GM10266 (cell line): ENCODE data around the gene CCDC78.

Experiments
- DNase-seq: peaks from one replicate; pipeline ENCODE4 v3.0.0; 2012; ENCODE audit errors: extremely low spot score
- TF ChIP-seq, protein P1 (sequence below): IDR thresholded peaks from 2 replicates; pipeline ENCODE4 v1.5.1; 2012; ENCODE audit warnings: mild to moderate bottlenecking, low read depth; ENCODE audit not compliant: control insufficient read depth, insufficient read depth; ENCODE audit errors: missing control alignments

Gene CCDC78

DNA sequence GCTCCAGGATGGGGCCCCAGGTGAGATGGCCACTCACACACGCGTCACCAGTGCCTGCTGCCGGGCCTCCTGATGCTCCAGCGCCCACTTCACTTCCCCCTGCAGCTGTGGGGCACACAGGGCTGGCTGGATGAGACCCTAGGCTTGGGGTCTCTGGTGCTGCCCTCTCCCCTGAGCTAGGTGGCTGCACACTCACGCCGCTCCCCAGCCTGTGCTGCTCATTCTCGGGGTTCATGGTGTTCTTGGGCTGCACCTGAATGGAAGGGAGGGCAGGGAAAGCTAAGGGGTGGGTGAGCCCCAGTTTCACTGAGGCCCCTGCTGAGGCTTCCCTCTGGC lies 1.2 kb downstream of the CCDC78 start:
- no peak for DNase-seq
- TF ChIP-seq, protein P1, sequence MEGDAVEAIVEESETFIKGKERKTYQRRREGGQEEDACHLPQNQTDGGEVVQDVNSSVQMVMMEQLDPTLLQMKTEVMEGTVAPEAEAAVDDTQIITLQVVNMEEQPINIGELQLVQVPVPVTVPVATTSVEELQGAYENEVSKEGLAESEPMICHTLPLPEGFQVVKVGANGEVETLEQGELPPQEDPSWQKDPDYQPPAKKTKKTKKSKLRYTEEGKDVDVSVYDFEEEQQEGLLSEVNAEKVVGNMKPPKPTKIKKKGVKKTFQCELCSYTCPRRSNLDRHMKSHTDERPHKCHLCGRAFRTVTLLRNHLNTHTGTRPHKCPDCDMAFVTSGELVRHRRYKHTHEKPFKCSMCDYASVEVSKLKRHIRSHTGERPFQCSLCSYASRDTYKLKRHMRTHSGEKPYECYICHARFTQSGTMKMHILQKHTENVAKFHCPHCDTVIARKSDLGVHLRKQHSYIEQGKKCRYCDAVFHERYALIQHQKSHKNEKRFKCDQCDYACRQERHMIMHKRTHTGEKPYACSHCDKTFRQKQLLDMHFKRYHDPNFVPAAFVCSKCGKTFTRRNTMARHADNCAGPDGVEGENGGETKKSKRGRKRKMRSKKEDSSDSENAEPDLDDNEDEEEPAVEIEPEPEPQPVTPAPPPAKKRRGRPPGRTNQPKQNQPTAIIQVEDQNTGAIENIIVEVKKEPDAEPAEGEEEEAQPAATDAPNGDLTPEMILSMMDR: no peak

DNA sequence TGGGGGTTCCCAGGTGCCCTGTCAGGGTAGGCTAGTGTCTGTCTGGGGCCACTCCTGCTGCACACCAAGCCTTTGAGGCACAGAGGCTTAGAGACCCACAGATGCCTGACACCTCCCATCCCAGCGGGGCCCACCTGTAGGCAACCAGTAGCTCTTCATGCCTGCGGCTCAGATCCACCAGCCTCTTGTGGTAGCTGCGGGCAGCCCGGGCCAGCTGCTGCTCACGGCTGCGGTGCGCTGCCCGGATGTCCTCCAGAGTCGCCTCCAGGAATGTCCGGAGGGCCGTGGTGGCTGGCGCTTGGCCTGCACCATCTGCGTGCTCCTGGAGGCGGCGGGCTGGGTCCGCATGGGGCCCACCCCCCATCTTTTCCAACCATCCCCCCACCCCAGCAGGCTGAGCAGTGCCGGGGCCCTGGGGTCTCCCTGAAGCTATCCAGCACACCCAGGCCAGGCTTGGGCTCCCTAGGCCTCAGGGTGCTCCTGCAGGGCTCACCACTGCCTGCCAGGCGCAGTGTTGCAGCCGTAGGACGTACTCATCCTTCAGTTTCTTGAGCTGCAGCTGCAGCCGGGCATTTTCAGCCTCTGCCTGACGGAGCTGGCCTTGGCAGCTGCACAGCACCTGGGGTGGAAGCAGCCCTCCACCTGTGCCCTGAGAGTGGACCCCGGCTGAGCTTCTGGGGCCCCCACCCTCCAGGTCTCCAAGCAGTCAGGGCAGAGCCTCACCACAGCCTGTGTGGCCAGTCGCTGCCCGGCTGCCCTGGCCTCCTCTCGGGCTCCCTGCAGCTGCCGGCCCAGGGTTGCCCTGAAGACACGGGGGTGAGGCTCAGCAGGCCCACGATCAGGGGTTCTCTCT lies 1.8 kb downstream of the CCDC78 start:
- TF ChIP-seq, protein P1: no peak
- DNase-seq: no peak

DNA sequence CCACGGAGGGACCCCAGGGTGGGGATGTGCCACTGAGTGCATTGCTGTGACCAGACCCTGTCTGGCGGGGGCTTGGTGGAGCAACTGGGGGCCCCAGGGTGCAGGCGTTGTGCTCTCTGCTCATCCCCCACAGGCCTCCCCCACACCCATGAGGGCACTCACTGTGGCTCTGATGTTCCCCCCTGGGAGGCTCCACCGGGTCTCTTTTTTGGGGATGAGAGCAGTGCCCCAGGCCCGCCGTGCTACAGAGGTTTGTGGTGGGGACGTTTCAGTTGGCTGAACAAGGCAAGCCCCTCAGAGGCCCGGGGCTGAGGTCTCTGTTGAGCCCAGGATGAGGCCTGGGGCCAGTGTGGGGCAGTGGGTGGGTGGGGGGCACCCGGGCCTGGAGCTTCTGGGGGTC lies 2.5 kb downstream of the CCDC78 start:
- no peak for DNase-seq
- TF ChIP-seq, protein P1: no peak

DNA sequence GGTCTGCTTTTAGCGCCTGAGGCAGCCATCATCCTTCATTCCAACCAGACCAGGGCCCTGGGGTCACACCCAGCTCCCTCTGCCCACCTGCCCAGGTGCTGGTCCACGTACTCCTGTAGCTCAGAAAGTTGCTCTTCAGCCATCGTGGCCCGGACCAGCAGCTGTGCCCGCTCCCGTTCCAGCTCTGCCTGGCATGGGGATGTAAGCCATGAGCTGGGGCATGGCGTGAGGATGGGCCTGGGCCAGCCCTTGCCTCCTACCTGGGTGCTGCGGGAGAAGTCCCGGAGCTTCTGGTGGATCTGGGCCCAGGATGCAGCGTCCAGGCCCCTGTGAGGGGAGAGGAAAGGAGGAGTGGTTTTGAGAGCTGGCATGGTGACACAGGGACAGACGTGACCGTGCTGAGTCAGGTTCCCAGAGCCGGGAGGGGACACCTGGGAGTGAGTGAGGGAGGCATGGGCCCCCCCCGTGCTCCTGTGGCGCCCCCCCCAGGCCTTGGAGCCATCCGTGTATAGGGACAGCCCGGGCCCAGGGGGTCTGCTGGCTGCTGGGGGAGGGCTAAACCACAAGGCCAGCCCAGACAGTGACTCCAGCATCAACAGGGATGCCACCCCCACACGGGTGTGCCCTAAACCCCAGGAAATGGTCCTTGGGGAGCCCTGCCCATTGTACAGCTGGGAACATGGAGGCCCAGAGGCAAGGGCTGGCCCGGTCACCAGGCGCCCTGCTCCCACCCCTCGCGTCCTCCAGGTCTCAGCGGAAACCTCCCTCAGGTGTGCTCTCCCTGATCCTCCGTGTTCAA lies 3.2 kb downstream of the CCDC78 start:
- TF ChIP-seq, protein P1: no peak
- DNase-seq: no peak

DNA sequence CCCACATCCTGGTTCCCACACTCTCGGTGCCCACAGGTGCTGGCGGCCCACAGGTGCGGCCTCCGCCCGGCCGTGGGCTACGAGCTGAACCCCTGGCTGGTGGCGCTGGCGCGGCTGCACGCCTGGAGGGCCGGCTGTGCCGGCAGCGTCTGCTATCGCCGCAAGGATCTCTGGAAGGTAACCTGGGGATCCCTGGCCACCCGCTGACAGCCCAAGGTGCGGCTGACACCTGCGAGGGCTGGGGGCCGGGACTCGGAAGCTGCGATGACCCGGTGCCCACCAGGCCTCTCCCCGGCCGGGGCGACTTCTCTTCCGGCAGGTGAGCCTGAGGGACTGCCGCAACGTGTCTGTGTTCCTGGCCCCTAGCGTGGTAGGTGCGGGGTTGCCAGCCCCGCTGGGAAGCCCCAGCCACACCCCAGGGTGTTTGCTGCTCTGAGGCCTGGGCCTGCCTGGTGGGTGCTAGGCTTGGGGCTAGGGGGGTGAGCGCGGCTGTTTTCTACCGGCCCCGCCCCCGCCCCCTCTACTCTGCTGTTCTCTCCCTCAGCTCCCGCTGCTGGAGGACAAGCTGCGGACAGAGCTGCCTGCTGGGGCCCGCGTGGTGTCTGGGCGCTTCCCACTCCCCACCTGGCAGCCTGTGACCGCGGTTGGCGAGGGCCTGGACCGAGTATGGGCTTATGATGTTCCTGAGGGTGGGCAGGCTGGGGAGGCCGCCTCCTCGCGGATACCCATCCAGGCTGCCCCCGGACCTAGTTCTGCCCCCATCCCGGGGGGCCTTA lies 4.3 kb downstream of the CCDC78 start:
- no peak for DNase-seq
- TF ChIP-seq, protein P1: no peak

DNA sequence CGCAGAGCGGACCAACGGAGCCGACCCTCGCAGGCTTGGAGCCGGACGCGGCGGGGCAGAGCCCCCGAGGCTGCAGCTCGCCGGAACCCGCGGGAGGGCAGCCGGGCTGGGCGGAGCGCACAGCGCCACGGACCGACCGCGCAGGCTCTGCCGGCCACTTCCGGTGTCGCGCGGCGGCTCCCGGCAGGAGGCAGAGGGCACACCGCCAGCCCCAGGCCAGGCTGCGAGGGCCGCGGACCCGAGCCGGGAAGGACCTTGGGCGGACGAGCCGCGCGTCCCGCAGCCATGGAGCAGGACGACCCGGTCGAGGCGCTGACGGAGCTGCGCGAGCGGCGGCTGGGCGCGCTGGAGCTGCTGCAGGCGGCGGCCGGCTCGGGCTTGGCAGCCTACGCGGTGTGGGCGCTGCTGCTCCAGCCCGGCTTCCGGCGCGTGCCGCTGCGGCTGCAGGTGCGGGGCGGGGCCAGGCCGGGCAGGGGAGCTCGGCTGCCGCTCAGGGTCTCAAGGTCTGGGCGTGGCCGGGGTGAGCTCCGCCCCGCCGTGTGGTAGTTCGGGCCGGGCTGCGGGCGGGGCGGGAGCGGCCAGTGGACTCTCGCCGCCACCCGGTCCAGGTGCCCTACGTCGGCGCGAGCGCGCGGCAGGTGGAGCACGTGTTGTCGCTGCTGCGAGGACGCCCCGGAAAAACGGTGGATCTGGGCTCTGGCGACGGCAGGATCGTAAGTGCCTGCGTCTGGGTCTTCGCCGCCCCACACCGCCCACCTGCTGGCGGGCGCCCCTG lies 5.1 kb downstream of the CCDC78 start, which contains the start of gene ANTKMT:
ANTKMT (plus strand) TSS at position 157 of the 775 bp plus-strand sequence; CDS start at position 286, 129 bp downstream.
- TF ChIP-seq, protein P1: peak; percentile 5

More for the DNA sequence above, 5.1 kb downstream of the CCDC78 start, which contains the start of gene ANTKMT:
- peak; percentile 96 for DNase-seq
